DMS 273 treated with DMSO at 0.1 percent for 48 hours (cell line): ENCODE data around the gene ZDHHC14.

ENCODE experiments used
- DNase-seq: peaks from one replicate; lab custom pipeline; 2025; lab: John Stamatoyannopoulos, UW

ZDHHC14 gene

GRCh38 chr6:157721830-157722229 is 340.8 kb downstream of the ZDHHC14 start:
- no peak for DNase-seq

DNA sequence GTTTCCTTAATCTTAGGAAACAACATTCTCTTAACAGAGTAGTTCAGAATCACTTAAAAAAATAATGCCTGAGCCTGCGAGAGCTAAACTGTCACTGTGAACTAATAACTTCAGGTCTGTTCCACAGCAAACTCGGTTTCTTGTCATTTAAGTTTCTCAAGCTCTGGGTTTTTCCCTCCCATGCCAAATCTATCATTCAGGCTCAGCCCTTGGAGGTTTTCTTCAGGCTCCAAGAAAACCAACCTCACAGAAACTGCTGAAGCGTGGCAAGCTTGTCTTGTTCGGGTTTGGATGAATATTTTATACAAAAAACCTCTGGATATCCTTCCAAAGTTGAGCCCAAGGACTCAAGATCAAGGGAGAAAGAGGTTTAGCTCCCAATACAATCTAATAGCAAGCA is 342.4 kb downstream of the ZDHHC14 start:
- no peak for DNase-seq

- no peak for DNase-seq
These were observed 343.3 kb downstream of the ZDHHC14 start for GRCh38 chr6:157724138-157724820.

DNA sequence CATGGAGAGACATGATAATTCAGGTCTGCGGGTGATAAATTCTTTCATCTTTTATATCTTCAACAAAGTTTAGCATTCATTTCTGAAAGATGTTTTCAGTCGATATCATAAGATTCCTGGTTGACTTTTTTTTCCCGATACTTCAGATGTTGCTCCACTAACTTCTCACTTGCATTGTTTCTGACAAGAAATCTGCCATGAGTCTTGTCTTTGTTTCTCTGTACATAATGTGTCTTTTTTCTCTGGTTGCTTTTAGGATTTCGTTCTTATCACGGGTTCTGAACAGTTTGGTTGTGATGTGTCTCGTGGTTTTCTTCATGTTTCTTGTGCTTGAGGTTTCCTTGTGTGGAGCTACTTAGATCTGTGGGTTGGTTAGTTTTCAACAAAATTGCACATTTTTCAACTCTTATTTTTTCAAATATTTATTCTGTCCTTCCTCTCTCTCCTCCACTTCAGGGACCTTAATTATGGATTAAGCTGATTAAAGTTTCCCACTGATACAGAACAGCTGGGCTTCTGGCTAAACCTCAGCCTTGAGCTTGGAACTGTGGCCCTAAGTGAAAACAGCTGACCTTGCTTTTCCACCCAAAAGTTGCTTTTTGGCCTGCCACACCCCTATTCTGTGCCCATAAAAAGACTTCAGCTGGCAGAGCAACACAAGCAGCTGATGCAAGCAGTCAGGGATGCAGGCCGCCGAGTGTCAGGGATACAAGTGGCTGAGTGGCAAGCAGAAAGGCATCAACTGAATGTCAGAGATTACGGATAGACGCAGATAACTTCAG is 344.2 kb downstream of the ZDHHC14 start:
- DNase-seq, result no peak

- no peak for DNase-seq
These were observed 344.8 kb downstream of the ZDHHC14 start for GRCh38 chr6:157725836-157726235.

- DNase-seq, result no peak
These were observed 346.1 kb downstream of the ZDHHC14 start for GRCh38 chr6:157726892-157727628.
